NAMALWA (cell line): Measurements from ENCODE around the gene PTCHD4.
"Not testable (repeated sequence)": the region's sequence is repeated elsewhere in the genome, so short reads cannot be mapped to it uniquely, and the experiment has no call there.

Source experiments
- DNase-seq: peaks from one replicate; pipeline ENCODE4 v3.0.0-alpha.2; 2015; ENCODE audit warnings: low spot score

PTCHD4 gene

GRCh38 chr6:48111143-48111506 lies at the start of gene PTCHD4:
Gene PTCHD4 (minus strand): TSS chr6:48111197. CDS start chr6:48068957, 42,240 bp downstream.
- DNase-seq = no peak

GRCh38 chr6:48151142-48151541 lies 40.1 kb upstream of the PTCHD4 start:
- no peak for DNase-seq

GRCh38 chr6:48150701-48151100 lies 39.7 kb upstream of the PTCHD4 start:
- no peak for DNase-seq

GRCh38 chr6:48147051-48147450 lies 36.1 kb upstream of the PTCHD4 start:
- DNase-seq = no peak

GRCh38 chr6:48144021-48144420 lies 33.0 kb upstream of the PTCHD4 start:
- DNase-seq = no peak

- no peak for DNase-seq
Measured at GRCh38 chr6:48141975-48142374, 31.0 kb upstream of the PTCHD4 start.

- DNase-seq = no peak
Measured at GRCh38 chr6:48139818-48140614, 29.0 kb upstream of the PTCHD4 start.

GRCh38 chr6:48136856-48137255 lies 25.9 kb upstream of the PTCHD4 start:
- DNase-seq = no peak

GRCh38 chr6:48135323-48136084 lies 24.5 kb upstream of the PTCHD4 start:
- no peak for DNase-seq

GRCh38 chr6:48134246-48134645 lies 23.2 kb upstream of the PTCHD4 start:
- DNase-seq = no peak

GRCh38 chr6:48123601-48124000 lies 12.6 kb upstream of the PTCHD4 start:
- no peak for DNase-seq

GRCh38 chr6:48121983-48122749 lies 11.2 kb upstream of the PTCHD4 start:
- not testable (repeated sequence) for DNase-seq

GRCh38 chr6:48116699-48117645 lies 6.0 kb upstream of the PTCHD4 start:
- no peak for DNase-seq

GRCh38 chr6:48113130-48113529 lies 2.1 kb upstream of the PTCHD4 start:
- DNase-seq = no peak

- no peak for DNase-seq
Measured at GRCh38 chr6:48111575-48111974, 578 bp upstream of the PTCHD4 start.

- no peak for DNase-seq
Measured at GRCh38 chr6:48110436-48111142, 408 bp downstream of the PTCHD4 start.

GRCh38 chr6:48109944-48110343 lies 1.1 kb downstream of the PTCHD4 start:
- no peak for DNase-seq

- DNase-seq = not testable (repeated sequence)
Measured at GRCh38 chr6:48102476-48103195, 8.4 kb downstream of the PTCHD4 start.

- no peak for DNase-seq
Measured at GRCh38 chr6:48101290-48101689, 9.7 kb downstream of the PTCHD4 start.

- DNase-seq = no peak
Measured at GRCh38 chr6:48100588-48100895, 10.5 kb downstream of the PTCHD4 start.
